GM18909 (cell line): Measurements from ENCODE around the gene MPST.

Experiments
- ATAC-seq: cut with Tn5 transposase; IDR thresholded peaks from one replicate; pipeline ENCODE4 v1.9.1; 2021; ENCODE audit warnings: mild to moderate bottlenecking; ENCODE audit not compliant: unreplicated experiment, poor library complexity

MPST gene

DNA sequence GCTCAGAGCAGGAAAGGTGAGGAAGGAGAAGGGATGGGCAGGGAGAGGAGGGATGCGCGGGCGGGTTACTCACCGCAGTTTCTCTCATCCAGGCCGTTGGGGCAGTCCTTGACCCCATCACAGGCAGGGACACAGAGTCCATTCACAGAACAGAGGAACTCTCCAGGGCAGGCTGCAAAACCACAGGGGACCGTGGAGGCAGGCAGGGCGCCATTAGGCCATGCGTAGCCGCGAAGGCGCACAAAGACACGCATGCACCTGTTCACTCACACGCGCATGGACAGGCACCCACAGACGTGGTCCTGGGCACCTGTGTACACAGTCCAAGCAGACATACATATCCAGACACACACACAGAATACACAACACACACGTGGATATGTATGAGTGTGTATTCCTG, 55.0 kb downstream of the MPST start:
- ATAC-seq = no peak

- ATAC-seq = no peak
These were observed 55.5 kb downstream of the MPST start for GRCh38 chr22:37075046-37075445.

DNA sequence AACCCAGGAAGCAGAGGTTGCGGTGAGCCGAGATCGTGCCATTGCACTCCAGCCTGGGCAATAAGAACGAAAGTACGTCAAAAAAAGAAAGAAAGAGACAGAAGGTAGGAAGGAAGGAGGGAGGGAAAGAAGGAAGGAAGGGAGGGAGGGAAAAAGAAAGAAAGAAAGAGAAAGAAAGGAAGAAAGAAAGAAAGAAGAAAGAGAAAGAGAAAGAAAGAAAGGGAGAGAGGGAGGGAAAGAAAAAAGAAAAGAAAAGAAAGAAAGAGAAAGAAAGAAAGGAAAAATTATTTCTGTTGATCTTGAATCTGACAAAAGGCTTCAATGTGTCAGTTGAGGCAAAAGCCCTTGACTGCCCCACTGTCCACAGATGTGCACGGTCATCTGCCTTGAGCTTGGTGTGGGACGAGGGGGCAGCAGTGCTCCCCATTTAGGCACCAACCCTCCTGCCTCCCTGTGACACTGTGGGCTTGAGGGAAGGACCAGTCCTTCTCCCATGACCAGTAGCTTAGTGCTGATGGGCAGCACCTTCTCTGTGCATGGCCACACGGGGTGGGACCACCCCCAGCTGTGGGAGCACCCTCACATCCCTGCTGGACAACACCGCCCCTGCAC, 56.4 kb downstream of the MPST start:
- no peak for ATAC-seq

DNA sequence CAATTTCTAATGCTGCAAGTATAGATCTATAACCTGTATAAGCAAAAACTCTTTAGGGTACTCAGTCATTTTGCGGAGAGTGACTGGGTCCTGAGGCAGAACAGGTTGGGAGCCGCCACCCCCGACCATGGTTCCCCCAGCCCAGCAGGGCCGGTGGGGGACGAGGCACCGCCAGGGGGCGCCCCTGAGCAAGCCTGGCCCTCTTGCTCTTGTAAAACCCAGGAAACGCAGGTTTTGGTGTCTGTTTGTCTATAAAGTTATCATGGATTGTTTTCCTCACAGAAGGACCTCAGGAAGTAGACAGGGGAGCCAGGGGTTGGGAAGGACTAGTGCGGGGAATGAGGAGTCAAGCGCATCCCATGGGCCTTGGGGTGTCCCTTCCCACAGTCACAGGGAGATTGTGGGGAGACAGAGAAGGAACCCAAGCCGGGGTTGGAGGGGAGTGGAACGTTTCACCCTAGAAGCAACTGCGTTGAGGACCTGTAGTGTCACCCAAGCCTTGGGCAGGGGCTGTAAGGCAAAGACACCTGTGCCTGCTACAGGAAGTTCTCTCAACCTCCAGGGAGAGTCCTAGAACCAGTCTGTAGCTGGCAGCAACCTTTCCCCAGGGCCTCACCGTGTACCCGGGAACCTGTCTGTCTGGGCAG, 58.4 kb downstream of the MPST start:
- ATAC-seq = no peak

DNA sequence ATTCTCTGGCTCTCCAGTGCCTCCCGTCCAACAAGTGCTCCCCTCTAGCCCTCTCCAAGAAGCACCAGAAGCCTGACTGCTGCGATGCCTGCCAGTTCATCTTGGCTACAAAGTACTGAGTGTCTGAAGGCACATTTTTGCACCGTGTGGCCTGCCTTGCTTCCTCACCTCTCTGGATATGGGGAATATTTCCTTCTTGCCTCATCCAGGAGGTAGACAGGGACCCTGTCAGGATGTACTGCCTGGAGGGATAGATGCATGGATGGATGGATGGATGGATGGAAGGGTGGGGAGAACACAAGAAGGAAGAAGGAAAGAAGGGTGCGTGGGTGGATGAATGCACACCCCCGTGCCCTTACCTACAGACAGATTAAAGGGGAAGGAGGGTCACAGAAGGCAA, 59.6 kb downstream of the MPST start:
- no peak for ATAC-seq
